Fibroblast of lung (primary cell): ENCODE measurements around the gene CCDC85C. TPM values are rescaled to one million over a fixed set of nuclear protein-coding genes. Genes with fewer than 3 reads are reported as not detected.

Experiments
- DNase-seq, 2 donors: peaks; one replicate each; pipeline versions ENCODE4 v3.0.0 to v3.0.0-alpha.2; 2010; ENCODE audit warnings: low read depth in 2 of 2
- H2AFZ ChIP-seq: 2 replicates; pipeline ENCODE4 v1.5.1; 2012; ENCODE audit warnings: low read length, control low read depth, inconsistent platforms
- H3K27ac ChIP-seq: 2 replicates; pipeline ENCODE4 v1.5.1; 2011; ENCODE audit warnings: low read length, control low read depth; ENCODE audit not compliant: insufficient read depth
- H3K27me3 ChIP-seq: 2 replicates; pipeline ENCODE4 v1.5.1; 2011; ENCODE audit warnings: mild to moderate bottlenecking, low read length; ENCODE audit not compliant: control insufficient read depth, insufficient read depth
- H3K36me3 ChIP-seq: 2 replicates; pipeline ENCODE4 v1.5.1; 2011; ENCODE audit warnings: low read length; ENCODE audit not compliant: control insufficient read depth, insufficient read depth
- H3K4me1 ChIP-seq: 2 replicates; pipeline ENCODE4 v1.5.1; 2011; ENCODE audit warnings: low read length; ENCODE audit not compliant: control insufficient read depth, insufficient read depth; ENCODE audit errors: extremely low read depth
- H3K4me2 ChIP-seq: 2 replicates; pipeline ENCODE4 v1.5.1; 2011; ENCODE audit warnings: low read length, control low read depth; ENCODE audit not compliant: insufficient read depth; ENCODE audit errors: extremely low read depth
- H3K4me3 ChIP-seq, 4 experiments: fragments of 200-600 bp in 1 of 4; sonication (generic) in 1 of 4; replicated peaks in 1 of 4; 2 replicates each; pipeline ENCODE4 v1.5.1; 2011 to 2016; ENCODE audit warnings: low read length in 4 of 4, low read depth in 3 of 4, mild to moderate bottlenecking in 3 of 4, control low read depth in 2 of 4, inconsistent platforms in 1 of 4, mixed read lengths in 1 of 4; ENCODE audit not compliant: insufficient read depth in 1 of 4; ENCODE audit errors: control extremely low read depth in 1 of 4
- H3K79me2 ChIP-seq: 2 replicates; pipeline ENCODE4 v1.5.1; 2012; ENCODE audit warnings: mild to moderate bottlenecking, low read length, inconsistent platforms; ENCODE audit not compliant: control insufficient read depth, insufficient read depth
- H3K9ac ChIP-seq: 2 replicates; pipeline ENCODE4 v1.5.1; 2011; ENCODE audit warnings: mild to moderate bottlenecking, low read length, control low read depth; ENCODE audit not compliant: insufficient read depth
- H3K9me3 ChIP-seq: 2 replicates; pipeline ENCODE4 v1.5.1; 2012; ENCODE audit warnings: low read depth, low read length; ENCODE audit not compliant: control insufficient read depth, insufficient read depth
- H4K20me1 ChIP-seq: 2 replicates; pipeline ENCODE4 v1.5.1; 2011; ENCODE audit warnings: low read length; ENCODE audit not compliant: control insufficient read depth, insufficient read depth; ENCODE audit errors: extremely low read depth
- EZH2 ChIP-seq: IDR thresholded peaks from 2 replicates; pipeline ENCODE4 v1.5.1; 2012; ENCODE audit warnings: low read length, control low read depth, mild to moderate bottlenecking; ENCODE audit errors: missing control alignments
- polyA plus RNA-seq, 2 donors: library from polyadenylated mRNA; depleted of rRNA in 1 of 2; stranded (reverse) in 1 of 2; unstranded in 1 of 2; fragments of >200 nt; gene quantifications; 2 replicates each; pipeline ENCODE4 v1.2.1, GENCODE V29; 2011 to 2012; ENCODE audit warnings: missing spikeins in 1 of 2
- total RNA-seq: library from RNA; depleted of rRNA; stranded (reverse); fragments of >200 nt; gene quantifications from 2 replicates; pipeline ENCODE4 v1.2.1, GENCODE V29; 2014
- TF ChIP-seq, protein P1 (sequence below), 2 donors: IDR thresholded peaks in 1 of 2; conservative IDR thresholded peaks in 1 of 2; 1 replicate in 1 of 2; 2 replicates in 1 of 2; pipeline ENCODE4 v1.5.1; 2011 to 2012; ENCODE audit warnings: low read length in 2 of 2, control low read depth in 1 of 2, inconsistent platforms in 1 of 2, low read depth in 1 of 2, mild to moderate bottlenecking in 1 of 2

The CCDC85C gene
- total and polyA plus RNA-seq, 2 donors (not counting 1 experiment from before 2014, with no cell fraction given) = 4.6 to 9.6 TPM

DNA sequence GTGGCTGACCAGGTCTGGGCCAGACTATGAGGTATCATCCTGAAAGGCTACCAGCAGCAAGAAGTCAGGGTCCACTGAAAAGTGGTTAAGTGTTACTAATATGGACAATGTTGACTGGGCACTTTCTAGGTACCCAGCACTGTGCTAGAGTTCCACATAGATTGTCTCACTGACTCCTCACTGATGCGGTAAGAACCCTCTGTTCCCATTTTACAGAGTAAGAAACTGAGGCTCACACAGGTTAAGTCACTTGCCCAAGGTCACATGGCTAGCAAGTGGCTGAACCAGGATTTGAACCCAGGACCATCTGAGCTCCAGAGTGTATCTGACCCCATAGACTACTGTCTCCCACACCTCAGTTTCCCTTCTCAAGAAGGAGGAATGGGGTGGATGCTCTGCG, 4.6 kb upstream of the CCDC85C start:
- H3K9ac ChIP-seq = no peak overlapping the region
- H3K79me2 ChIP-seq = peaks cover under 1% of the 10 kb centered on the region
- H3K4me3 ChIP-seq = no peak overlapping the region
- H4K20me1 ChIP-seq = no peaks in the 10 kb centered on the region
- peaks cover 2% of the 10 kb centered on the region for H3K4me1 ChIP-seq
- no peak overlapping the region for H3K4me2 ChIP-seq
- TF ChIP-seq, protein P1, sequence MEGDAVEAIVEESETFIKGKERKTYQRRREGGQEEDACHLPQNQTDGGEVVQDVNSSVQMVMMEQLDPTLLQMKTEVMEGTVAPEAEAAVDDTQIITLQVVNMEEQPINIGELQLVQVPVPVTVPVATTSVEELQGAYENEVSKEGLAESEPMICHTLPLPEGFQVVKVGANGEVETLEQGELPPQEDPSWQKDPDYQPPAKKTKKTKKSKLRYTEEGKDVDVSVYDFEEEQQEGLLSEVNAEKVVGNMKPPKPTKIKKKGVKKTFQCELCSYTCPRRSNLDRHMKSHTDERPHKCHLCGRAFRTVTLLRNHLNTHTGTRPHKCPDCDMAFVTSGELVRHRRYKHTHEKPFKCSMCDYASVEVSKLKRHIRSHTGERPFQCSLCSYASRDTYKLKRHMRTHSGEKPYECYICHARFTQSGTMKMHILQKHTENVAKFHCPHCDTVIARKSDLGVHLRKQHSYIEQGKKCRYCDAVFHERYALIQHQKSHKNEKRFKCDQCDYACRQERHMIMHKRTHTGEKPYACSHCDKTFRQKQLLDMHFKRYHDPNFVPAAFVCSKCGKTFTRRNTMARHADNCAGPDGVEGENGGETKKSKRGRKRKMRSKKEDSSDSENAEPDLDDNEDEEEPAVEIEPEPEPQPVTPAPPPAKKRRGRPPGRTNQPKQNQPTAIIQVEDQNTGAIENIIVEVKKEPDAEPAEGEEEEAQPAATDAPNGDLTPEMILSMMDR (conservative IDR thresholded peaks at IDR 0.05 in 1 of 2, IDR thresholded peaks at IDR 0.05 in 1 of 2; ENCODE audit: low read depth in 1 of 2, low read length in 2 of 2) = no peak
- no peak for TF ChIP-seq EZH2
- H3K36me3 ChIP-seq = no peaks in the 10 kb centered on the region
- no peaks in the 10 kb centered on the region for H3K27me3 ChIP-seq
- no peak overlapping the region for H3K27ac ChIP-seq
- H3K9me3 ChIP-seq = no peaks in the 10 kb centered on the region
- DNase-seq = no peak
- H2AFZ ChIP-seq = no peak overlapping the region

DNA sequence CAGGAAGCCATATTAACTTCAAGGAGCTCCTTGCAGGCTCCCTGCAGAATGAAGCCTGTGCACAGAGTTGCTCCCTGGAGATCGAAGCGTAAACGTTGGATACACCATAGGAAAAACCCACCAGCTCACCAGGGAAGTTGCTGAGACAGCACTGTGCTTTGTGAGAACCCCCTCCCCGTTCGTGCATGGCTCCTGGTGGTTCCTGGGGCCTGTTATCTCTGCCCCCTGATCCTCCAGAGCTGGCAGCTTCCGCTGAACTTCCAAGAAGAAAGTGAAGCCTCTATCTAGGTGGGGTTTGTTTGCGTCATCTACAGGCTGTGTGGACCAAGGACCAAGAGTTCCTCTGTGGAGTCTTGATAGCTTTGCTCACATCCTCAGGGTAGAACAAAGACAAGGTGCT, 2.4 kb upstream of the CCDC85C start:
- Histone ChIP-seq H2AFZ (no peak overlapping the region), H4K20me1 (no peaks in the 10 kb centered on the region), H3K79me2 (peaks cover 14% of the 10 kb centered on the region), H3K9ac (no peak overlapping the region), H3K4me3 (no peak overlapping the region), H3K36me3 (no peaks in the 10 kb centered on the region), H3K4me2 (no peak overlapping the region), H3K4me1 (peaks cover 3% of the 10 kb centered on the region), H3K27ac (no peak overlapping the region), H3K27me3 (no peaks in the 10 kb centered on the region), H3K9me3 (no peaks in the 10 kb centered on the region)
- no peak for DNase-seq
- TF ChIP-seq, protein P1 (conservative IDR thresholded peaks at IDR 0.05 in 1 of 2, IDR thresholded peaks at IDR 0.05 in 1 of 2; ENCODE audit: low read depth in 1 of 2, low read length in 2 of 2) = no peak
- TF ChIP-seq EZH2 = no peak

DNA sequence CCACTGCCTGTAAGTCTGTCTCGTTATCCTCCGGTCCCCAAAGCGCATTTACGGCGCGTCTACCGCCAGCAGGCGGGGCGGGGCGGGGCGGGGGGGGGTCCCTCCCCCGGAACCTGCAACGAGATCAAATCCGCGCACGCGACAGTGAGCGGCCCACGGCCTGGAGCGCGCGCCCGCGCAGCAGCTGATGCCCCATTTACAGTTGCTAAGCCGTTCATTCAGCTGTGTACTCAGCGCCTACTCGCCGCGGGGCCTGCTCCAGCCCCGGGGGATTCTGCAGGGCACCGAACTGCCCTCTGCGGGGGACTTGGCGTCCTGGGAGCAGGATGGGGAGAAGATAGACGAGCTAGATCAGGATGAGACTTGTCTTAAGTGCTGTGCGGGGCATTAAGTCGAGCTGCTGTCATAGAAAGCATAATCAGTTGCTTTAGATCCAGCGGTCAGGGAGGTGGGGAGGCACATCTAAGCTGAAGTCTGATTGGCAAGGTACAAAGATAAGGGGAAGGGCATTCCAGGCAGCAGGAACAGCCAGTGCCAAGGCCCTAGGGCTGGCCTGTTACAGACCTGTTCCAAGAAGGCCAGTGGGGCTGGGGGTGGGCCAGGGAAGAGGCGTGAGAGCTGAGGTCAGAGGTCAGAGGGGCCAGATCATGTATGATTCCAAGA, 1.4 kb upstream of the CCDC85C start:
- Histone ChIP-seq H3K9ac (peak overlapping the region; percentile 57), H2AFZ (peak overlapping the region; percentile 78), H3K79me2 (peaks cover 23% of the 10 kb centered on the region), H3K4me2 (peak overlapping the region; percentile 91), H3K27me3 (no peaks in the 10 kb centered on the region), H3K4me3 (peak overlapping the region; percentile 59 to 78 (median 68)), H3K4me1 (peaks cover 3% of the 10 kb centered on the region), H3K27ac (peak overlapping the region; percentile 60), H3K36me3 (no peaks in the 10 kb centered on the region), H3K9me3 (no peaks in the 10 kb centered on the region), H4K20me1 (no peaks in the 10 kb centered on the region)
- peak in 1 of 2 donors; percentile 77 for DNase-seq
- TF ChIP-seq, protein P1 (conservative IDR thresholded peaks at IDR 0.05 in 1 of 2, IDR thresholded peaks at IDR 0.05 in 1 of 2; ENCODE audit: low read depth in 1 of 2, low read length in 2 of 2) = no peak
- no peak for TF ChIP-seq EZH2
